GM21515 (cell line): Measurements from ENCODE around the gene ARHGEF19.
"Not testable (repeated sequence)": the region's sequence is repeated elsewhere in the genome, so short reads cannot be mapped to it uniquely, and the experiment has no call there.

Experiments
- ATAC-seq: cut with Tn5 transposase; IDR thresholded peaks from one replicate; pipeline ENCODE4 v1.9.1; 2021; ENCODE audit not compliant: unreplicated experiment

The ARHGEF19 gene

DNA sequence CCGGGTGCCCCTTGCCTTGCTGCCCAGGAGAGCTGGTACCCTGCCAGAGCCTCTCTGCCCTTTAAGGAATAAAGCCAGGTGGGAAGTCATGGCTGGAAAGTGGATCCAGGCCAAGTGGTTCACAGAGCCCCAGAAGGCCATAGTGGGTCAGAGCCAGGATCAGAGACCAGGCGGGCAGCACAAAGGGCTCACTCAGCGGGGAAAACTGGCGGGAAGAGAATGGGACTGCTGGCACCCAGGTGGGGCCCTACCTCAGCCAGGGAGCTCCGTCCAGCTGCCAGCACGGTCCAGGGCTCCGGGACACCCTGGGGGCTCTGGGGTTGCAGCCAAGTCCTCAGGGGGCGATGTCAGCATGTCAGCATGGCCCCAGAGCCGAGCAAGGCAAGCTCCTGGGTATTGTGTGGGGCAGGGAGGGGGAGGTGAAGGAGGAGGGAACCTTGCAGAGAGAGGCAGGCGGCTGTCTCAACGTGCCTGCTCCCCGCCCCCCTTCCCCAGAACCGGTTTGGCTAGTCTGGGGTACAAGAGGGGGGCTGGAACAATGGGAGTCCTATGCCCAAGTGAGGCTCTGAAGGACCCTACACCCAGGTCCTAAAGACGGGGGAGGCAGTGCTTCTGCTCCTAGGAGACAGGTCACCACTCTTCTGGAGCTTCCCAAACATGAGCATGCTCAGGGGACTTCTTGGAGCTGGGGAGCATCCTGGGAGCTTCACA is at the start of gene ARHGEF19:
ARHGEF19 (minus strand) TSS at position 402 of the 711 bp plus-strand sequence. CDS start 3,598 bp downstream, outside the sequence.
- no peak for ATAC-seq

DNA sequence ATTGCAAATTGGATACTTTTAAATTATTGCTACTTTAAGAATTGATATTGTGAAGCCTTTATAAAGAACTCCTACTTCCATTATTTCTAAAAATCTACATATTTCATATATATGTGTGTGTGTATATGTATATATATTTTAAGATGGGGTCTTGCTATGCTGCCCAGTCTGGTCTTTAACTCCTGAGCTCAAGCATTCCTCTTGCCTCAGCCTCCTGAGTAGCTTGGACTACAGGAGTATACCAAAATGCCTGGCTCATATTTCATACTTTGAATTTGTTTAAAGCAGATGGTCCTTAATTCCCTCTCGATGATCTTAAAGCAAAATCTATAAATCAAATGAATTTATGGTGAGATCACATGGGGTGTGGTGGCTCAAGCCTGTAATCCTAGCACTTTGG is 49.6 kb upstream of the ARHGEF19 start:
- ATAC-seq: no peak

DNA sequence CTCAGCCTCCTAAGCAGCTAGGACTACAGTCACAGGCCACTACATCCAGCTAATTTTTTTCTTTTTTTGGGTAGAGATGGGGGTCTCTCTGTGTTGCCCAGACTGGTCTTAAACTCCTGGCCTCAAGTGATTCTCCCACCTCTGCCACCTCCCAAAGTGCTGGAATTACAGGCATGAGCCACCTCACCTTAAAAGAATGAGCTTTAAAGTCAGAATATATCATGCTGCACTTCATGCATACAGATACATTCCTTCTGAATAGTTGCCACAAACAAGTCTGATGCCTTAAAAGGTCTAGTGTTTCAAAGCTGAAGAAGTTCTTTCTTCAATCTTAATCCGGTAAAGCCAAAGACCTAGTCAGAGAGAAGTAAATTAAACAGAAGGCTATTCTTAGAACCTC is 48.4 kb upstream of the ARHGEF19 start:
- no peak for ATAC-seq

DNA sequence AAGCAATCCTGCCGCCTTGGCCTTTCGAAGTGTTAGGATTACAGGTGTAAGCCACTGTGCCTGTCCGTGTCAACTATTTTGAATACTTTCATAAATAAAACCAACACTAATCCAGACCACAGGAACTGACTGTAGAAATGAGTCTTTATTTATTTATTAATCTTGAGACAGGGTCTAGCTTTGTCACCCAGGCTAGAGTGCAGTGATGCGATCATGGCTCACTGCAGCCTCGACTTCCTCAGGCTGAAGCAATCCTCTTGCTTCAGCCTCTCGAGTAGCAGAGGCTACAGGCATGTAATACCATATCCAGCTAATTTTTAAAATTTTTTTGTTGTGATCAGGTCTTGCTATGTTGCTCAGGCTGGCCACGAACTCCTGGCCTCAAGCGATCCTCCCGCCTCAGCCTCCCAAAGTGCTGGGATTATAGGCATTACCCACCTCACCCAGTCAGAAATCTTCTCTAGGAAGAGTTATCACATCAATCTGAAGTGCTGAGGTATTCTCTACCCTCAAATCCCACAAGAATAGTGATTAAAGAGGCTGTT is 46.2 kb upstream of the ARHGEF19 start:
- ATAC-seq: no peak

DNA sequence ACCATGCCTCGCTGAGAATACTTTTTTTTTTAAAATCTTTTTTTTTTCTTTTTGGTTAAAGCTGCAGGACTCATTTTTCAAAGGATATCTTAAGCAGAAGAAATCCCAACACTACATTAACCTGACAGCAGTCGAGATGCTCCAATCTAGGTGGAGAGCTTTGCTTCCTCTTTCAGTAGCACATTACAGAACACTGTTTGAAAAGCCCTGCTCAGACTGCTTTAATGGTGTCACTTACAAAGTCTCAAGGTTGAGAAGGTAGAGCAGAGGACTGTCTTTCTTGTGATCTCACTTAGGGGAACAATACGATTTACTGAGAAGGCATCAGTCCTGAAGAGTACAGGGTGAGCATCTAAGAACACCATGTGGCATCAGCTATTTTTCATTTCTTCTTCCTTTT is 45.5 kb upstream of the ARHGEF19 start:
- ATAC-seq: no peak

DNA sequence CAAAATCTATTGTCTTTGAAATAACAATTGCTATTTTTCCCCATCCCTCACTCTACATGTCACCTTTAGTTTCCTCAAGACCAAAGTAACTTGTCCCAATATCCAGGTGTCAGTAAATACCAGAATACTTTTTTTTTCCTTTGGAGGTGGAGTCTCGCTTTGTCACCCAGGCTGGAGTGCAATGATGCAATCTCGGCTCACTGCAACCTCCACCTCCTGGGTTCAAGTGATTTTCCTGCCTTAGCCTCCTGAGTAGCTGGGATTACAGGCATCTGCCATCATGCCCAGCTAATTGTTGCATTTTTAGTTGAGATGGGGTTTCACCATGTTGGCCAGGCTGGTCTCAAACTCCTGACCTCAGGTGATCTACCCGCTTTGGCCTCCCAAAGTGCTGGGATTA is 45.1 kb upstream of the ARHGEF19 start:
- not testable (repeated sequence) for ATAC-seq

DNA sequence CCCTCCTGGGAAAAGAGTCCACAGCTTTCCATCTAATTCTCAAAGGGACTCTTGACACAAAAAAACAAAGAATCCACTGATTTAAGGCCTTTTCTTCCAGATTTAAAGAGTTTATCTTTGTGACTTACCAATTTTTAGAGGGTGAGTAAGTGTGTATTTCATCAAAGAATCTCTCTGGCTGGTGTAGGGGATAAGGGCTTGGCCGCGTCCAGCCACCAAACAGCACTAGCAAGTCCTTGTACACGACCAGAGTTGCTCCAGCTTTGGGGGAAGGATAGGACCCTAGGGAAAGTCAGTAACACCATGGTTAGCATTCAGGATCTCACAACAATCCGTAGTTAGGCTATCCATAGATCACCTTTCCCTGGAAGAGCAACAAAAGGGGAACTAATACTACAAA is 44.0 kb upstream of the ARHGEF19 start:
- no peak for ATAC-seq

DNA sequence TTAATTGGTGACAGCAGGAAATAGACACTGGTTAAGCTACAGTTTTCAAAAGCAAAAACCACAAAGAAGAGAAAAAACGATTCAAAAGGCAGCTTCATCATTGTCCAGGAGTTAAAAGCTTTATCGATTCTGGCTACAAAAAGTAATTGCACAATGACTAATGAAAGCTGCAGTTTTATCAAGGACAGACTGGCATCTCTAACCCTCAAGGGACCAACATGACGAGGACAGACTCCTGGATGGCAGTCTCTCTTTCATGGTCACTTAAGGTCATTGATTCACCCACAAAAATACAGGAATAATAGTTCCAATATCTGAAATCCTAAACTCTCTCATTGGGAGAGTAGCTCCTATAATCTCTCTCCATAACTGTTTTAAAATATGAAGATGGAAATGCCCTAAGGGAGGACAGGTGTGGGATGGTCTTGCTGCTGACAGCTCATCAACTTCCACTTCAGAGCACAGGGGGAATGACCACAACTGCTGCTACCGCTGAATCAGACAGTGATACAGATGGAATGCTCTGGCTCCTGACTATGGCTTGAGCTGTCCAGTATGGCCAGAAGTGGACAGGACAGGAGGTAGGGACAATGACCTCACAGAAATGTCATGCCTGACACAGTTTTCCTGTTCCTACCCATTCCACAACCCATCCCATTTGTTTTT is 41.9 kb upstream of the ARHGEF19 start:
- ATAC-seq: no peak

DNA sequence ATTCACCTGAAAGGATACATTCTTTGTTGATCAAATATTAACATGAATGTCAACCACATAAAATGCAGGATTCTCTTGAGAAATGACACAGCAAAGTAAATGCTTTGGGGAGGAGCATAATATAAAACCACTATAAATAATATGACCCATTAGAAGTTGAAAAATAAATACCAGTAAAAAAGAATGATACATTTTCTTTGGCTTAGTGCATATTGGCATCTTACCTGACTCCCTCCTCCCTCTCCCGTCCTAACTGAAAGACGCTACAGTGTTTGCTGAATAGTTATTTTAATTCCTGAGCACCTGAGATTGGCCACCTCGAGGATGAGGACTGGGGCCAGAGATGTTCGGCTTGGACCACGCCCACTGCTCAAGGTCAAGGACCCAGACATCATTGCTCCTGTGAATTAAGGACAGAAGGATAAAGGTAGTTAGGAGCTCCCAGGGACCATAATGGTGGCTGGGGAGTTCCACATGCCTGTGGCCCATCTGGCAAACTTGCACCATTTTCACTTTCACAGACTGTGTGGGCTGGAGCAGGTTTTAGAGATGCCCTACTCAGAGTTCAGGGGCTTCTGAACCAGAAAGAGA is 41.0 kb upstream of the ARHGEF19 start:
- ATAC-seq: no peak

DNA sequence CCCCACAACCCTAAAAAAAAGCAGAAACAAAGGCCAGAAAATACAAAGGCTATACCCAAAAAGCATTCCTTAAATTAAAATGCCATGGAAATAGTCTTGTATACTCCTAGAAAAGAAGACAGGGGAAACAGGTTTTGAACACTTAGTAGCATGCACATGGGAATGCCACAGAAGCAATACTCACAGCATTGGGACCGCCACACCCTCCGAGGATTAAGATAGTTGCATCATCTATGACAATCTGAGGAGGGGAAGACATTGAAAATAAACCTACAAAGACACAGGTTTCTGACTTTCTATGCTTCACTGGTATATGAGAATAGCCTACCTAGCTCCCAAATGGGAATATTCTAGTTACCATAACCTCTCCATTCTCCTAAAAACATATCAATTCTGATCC is 40.5 kb upstream of the ARHGEF19 start:
- no peak for ATAC-seq

DNA sequence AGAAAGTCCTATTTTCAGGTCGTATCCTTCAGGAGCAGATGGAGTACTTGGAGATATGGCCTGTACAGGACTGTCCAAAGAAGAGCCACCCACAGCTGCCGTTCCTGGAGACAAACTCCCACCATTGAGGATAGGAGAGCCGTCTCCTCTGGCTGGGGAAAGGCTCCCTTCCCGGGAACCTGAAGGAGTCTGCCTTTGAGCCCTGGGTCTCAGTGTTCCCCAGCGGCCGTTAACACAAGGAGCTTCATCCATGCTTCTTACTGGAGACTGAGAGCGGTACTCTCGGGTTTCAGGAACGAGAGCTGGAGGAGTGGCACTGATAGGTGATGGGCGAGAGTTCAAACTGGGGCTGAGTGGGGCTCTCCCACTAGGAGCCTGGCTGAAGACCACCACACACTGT is 38.9 kb upstream of the ARHGEF19 start:
- ATAC-seq: no peak

DNA sequence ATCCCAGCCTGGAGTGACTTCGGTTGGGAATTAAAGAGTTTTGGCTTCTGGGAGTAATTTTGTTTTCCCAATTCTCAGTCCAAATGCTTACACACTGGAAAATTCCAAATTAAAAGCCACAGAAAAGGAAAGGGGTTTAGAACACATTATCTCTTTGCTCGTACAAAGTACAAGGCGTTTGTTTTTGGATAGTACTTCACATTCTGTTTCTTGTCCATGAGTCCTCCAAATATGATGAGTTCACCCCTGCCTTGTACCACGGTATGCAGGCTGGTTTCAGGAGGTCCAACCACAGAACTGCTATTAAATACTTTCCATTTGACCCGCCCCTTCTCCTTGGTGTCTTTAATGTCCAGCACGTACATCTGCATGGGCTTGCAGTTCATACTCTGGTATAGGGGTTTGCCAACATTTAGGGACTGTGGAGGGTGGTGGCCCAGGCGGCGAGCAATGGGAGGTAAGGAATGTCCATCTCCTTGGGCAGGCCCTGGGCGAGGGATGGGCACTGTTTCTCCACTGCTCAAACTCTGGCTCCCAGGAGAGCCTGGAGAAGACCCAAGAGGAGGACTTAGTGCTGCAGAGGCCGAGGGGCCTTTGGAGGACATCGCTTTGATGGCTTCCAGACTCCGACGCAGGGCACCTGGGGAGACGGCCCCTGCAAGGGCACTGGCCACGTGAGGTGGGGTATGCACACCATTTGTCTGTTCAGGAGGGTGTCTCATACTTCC is 38.2 kb upstream of the ARHGEF19 start:
- ATAC-seq: no peak

DNA sequence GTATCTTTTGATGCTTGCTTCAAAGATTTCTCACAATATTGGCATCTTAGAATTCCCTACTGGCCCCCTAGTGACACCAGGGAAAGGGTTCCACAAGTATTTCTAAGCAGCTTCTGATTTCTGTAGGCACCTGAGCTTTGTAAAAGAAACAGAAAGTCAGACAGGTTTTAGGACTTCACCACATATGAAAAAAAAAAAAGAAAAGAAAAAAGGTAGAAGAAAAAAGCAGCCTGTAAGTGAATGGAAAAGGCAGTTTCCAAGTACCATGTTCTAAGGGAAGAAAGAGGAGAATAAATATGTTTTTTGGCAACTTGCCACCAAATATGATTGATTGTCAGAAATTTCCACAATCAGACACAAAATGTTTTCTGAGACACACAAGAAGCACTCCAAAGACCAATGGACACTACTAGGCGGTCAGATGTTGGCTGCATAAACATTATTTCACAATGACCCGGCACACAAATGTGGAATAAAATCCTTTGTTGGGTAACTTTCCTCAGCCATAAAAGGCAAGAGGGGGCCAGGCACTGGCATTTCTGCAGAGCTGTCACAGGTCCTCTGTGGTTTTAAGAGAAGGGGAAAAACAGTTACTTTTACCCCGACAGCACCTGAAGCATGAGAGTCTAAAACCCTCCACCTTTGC is 37.3 kb upstream of the ARHGEF19 start:
- no peak for ATAC-seq

DNA sequence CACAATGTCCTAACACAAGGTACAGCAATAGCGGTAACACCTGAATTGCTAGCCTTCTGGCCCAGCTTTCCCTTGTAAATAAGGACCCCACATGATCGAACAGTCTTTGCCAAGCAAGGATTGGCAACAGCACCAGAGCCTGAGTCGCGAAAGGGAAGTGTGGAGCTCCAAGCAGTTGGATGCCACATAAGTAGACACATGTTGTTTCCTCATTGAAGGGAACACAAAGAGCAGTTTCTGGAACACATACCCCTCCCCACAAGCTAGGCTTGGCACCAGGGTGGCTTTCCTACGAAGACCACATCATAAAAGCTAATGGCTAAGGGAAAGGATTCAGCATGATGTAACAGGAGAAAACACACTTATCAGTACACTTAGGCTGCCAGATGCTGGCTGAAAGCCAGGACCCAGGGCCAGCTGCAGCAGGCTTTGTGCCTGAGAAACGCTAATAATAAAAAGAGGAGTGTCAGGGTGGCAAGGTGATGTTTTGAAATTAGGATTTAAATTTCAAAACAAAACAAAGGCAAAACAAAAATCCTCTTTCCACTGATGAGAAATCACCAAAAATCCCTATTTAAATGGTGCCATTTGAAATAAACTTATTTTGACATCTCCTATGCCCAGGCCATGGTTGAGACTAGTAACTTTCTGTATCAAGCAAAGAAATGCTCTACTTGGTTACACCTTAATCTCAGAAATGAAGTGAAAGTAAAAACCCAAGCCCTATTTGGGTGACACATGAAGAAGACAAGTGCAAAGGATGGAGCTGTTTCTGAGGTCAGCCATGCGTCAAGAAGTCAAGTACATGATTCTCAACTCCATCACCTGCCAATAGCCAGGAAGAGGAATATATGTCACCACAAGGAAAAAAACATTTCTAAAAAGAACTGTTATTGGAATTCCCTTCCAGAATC is 36.4 kb upstream of the ARHGEF19 start:
- ATAC-seq: no peak

DNA sequence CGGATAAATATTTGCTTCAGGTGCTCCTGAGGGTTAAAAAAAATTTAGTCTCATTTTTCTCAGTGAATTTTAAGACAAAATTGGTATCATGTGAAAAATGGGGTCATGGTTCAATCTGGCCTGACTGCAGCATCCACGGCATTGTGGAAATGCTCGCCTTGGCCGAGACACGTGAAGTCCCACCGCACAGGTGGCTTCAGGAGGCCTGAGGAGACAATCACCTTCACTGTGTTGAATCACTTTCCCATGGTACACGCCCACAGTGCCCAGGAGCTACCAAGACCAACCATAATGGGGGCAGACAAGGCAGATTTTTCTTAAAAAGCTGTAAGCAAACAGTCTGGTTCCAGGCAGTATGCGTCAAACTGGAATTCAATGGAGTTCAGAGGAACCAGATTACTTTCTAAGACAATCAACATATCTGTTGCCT is 35.6 kb upstream of the ARHGEF19 start:
- no peak for ATAC-seq

DNA sequence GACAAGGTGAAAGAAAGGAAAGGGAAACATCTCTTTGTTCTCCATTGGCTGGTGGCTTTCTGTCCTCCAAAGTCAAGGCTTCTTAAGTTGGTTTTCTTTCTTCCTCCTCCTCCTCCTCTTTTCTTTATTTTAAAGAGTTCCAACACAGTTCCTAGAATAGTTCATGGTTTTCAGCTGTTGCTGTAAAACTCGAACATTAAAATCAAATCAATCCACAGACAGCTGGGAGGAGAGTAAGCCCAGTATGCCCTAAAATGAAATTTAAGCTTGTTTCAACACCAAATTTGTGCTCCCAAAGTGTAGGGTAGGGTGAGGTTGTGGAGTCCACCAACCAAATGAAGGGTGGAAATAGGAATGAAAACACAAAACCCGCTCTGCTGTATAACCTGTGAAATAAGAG is 35.0 kb upstream of the ARHGEF19 start:
- no peak for ATAC-seq

DNA sequence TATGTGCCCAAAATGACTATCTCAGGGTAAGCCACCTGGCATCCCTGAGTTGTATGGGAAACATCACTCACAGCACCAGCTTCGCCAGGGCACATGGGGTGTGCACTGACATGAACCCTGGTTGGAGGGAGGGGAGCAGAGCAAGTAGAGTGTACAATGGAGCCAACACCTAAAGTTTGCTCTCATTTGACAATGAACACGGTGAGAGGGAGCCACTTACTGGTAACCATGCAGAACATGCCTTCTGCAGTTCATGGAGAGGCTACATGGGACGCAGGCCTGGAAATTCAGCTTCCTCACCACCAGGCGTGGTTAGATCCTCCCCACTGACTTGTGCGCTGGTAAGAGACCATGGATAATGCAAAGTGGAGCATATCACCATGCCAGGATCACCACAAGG is 34.5 kb upstream of the ARHGEF19 start:
- ATAC-seq: no peak

DNA sequence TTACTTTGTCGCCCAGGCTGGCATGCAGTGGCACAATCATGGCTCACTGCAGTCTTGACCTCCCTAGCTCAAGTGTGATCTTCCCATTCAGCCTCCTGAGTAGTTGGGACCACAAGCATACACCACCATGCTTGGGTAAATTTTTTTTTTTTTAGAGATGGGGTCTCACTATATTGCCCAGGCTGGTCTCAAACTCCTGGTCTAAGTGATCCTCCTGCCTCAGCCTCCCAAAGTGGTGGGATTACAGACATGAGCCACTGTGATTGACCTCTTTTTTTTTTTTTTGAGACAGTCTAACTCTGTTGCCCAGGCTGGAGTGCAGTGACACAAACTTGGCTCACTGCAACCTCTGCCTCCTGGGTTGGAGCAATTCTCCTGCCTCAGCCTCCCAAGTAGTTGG is 33.8 kb upstream of the ARHGEF19 start:
- not testable (repeated sequence) for ATAC-seq

DNA sequence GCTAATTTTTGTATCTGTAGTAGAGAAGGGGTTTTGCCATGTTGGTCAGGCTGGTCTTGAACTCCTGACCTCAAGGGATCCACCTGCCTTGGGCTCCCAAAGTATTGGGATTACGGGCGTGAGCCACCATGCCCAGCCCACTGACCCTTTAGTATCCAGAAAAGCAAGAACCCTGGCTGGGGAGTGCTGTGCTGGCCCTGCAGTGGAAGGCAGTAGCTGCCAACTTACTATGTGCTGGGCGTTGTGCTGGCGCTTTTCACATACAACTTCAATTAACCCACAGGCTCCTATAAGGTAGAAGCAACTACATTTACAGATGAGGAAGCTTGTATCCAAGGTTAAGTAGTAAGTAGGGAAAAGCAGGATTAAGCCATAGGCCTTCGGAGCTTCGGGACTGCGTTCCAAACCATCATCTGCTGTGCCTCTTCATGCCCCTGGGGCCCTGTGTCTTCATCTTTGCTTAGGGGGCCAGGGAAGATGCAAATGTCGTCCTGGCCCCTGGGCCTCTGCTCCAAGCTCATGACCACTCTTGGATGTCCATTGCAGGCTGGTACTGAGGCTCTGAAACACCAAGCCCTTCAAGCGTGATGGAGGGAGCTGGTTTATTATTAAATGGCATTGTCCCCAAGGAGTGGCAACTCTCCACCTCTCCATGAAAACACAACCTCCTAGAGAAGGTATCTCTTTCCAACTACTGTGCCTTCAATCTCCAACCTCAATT is 33.2 kb upstream of the ARHGEF19 start:
- ATAC-seq: no peak
